Glomerular visceral epithelial cell (primary cell): ENCODE data around the gene HMGB2.

ENCODE experiments used
- DNase-seq: peaks from one replicate; pipeline ENCODE4 v3.0.0-alpha.2; 2016; ENCODE audit errors: extremely low spot score

The HMGB2 gene

DNA sequence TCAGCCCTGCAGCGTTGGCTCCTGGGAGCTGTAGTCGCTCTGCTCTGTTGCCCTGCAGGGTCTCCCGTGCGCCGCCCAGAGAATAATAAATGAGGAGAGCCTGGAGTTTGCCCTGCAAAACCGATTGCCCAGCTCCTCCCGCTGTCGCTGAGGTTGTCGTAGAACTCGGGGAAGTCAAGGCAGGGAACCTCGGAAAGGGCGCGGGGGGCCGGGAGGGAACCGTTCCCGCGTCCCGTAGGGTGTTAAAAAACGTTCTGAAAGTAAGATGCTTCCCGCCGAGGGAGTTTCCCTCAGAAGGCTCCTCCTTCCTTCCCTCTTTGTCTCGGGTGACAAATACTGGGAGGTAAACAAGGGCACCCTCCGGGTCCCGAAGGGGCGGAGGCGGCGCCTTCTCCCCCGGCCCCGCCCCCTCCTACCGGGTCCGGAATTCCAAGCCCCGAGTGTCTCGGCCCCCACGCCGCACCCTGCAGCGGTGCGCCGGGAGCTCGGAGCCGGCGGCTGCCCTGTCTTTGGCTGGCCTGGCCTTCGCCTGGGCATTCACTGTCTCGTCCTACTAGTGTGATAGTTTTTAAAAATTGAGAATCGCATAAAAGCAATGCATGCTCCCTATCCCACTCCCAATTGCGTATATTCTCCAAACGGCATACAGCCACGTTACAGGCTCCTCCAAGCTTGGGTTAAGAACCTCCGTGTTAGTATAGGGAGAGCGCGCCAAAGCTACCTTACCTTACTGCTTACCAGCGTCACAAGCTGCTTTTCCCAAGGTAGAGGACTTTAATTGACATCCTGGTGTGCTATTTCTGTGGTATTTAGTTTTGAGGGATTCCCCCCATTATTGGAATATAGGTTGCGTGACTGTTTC is 964 bp upstream of the HMGB2 start:
- DNase-seq, result peak; percentile 94

GRCh38 chr4:173333658-173334084 is 487 bp downstream of the HMGB2 start:
- DNase-seq, result peak; percentile 65

DNA sequence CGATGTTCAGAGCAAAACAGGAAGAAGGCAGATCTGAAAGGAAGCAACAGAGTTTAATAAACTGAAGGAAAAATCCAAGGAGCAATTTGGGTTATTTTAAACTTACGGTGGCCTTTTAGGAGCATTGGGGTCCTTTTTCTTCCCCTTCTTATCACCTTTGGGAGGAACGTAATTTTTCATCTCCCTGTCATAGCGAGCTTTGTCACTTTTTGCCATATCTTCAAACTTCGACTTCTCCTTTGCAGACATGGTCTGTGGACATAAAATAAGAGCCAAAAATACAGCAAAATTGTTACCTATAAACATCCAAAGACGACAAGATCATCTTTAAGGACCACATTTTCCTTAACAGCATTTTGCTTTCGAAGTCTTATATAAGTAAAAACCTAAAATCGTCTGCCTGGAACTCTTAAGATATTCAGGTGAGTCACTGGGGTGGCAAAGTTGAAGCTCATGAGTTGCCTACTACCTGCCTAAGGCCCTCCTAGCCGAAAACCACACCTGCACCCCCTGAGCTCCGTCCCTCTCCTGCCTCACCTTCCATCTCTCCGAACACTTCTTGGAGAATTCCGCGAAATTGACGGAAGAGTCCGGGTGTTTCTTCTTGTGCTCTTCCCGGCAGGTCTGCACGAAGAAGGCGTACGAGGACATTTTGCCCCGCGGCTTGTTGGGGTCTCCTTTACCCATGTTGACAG is 1.0 kb downstream of the HMGB2 start:
- DNase-seq, result peak; percentile 33

DNA sequence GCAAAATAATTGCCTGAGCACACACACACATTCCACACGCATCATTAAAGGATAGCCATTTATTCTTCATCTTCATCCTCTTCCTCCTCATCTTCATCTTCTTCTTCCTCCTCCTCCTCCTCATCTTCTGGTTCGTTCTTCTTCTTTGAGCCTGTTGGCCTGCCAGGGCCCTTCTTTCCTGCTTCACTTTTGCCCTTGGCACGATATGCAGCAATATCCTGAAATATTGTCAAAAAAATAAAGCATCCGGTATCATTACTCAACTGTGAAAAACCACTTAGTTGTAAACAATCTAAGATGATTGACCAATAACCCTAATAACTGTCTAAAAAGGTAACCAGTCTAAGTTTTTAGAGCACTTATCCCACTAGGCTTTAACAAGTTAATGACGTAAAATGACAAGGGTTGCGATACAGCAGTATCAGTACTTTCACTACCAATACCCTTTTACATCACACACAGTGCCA is 2.1 kb downstream of the HMGB2 start:
- no peak for DNase-seq

GRCh38 chr4:173330590-173330989 is 3.6 kb downstream of the HMGB2 start:
- DNase-seq, result no peak

DNA sequence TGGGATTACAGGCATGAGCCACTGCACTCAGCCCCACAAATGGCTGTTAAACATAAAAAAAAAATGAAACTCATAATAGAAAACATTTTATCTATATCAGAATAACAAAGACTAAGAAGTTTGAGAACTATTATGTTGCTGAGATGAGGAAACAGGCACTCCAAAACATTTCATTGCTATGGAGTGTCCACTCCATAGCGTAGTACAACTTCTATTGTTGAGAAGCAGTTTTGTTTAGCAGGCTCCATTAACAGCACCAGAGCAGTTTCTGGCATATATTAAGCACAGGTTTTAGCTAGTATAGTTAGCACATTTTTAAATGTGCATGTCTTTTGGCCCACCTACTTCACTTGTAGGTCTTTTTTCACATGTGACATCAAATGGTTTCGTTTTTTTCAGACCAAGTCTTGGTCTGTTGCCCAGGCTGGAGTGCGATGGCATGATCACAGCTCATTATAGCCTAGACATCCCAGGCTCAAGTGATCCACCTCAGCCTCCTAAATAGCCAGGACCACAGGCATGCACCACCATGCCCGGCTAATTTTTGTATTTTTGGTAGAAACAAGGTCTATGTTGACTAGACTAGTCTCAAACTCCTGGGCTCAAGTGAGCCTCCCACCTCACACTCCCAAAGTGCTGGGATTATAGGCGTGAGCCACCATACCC is 5.8 kb downstream of the HMGB2 start:
- DNase-seq, result no peak

GRCh38 chr4:173325007-173325736 is 9.0 kb downstream of the HMGB2 start:
- no peak for DNase-seq

DNA sequence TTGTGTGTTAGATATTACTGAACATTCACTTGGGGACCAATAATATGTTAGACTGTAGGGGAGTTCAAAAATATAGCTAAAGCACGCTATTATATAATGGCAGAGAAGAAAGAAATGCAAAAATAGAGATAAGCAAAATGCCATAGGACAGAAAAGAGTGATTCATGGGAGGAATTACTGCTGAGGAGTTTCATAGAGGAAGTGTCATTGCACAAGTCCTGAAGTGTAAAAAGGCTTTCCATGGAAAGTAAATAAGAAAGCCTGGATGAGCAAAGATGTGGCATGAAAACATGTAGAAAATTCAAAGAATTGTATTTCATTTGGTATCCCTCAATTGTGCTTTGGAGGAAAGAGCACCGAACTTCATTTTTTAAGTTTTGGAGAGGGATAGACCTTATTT is 14.5 kb downstream of the HMGB2 start:
- DNase-seq, result no peak

DNA sequence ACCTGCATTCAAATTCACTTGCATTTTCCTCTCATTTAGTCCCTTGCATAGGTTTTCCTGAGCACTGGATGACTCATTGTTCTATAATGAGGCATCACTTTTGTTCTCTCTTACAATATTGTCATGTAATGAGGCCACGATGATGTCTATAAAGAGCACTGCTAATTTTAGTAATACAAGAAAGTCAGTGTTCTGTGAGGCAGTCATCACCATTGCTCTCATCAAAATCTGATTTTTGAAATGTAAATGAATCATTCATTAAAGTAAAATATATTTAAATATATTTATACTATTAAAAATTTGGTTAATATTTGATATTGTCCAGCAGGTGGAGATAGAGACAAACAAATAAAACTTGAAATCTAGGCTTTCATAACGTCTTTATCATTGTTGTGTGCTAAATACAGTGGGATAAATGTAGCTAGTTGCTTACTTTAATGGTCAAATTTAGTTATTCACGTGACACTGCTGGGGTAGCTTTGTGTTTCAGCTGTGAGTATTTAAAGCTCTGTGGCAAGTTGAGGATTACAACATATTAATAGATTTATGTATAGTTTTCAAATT is 15.4 kb downstream of the HMGB2 start:
- peak; percentile 45 for DNase-seq

DNA sequence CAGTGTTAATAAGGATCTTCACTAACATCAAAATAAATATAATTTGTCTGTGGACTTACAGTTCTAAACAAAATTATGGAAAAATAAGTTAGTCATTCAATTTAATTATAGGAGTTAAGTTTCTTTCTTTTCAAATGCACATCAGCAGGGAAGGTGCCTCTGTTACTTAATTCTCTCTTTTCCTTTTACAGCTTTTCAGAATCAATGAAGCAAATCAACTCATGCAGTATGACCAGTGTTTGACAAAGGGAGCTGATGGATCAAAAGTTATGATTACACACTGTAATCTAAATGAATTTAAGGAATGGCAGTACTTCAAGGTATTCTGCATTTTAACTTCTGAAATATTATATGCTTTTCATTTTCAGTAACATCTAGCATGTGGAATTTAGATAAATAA is 15.9 kb downstream of the HMGB2 start:
- no peak for DNase-seq

DNA sequence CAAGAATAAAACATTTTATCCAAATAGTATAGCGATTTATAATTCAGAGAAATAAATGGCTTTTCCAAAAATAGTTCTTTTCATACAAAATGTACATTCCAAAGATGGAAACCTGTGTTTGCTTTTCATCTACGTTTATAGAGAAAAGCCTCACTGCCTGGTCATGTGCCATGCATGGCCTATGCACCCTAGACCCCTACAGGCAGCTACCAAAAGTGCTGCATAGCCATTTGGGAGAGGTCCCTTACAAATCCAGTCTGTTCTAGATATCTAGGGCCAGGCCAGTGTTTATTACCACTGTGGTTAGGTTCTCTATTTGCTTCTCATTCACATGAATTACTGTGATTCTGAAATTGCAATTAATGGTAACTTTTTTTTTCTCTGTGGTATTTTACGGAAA is 17.2 kb downstream of the HMGB2 start:
- no peak for DNase-seq

GRCh38 chr4:173316060-173316459 is 18.1 kb downstream of the HMGB2 start:
- no peak for DNase-seq

GRCh38 chr4:173314715-173315114 is 19.4 kb downstream of the HMGB2 start:
- DNase-seq, result no peak

DNA sequence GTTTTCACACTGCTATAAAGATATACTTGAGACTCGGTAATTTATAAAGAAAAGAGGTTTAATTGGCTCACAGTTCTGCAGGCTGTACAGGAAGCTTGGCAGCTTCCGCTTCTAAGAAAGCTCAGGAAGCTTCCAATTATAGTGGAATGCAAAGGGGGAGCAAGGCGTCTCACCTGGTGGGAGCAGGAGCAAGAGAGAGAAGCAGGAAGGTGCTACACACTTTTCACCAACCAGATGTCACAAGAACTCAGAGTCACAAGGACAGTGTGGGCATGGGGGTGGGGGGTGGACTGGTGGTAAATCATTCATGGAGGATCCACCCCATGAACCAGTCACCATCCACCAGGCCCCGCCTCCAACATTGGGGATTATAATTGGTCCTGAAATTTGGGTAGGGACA is 22.8 kb downstream of the HMGB2 start:
- DNase-seq, result no peak

GRCh38 chr4:173307778-173308177 is 26.4 kb downstream of the HMGB2 start:
- DNase-seq, result no peak

- peak; percentile 82 for DNase-seq
These were observed 32.5 kb downstream of the HMGB2 start for GRCh38 chr4:173301518-173302201.

DNA sequence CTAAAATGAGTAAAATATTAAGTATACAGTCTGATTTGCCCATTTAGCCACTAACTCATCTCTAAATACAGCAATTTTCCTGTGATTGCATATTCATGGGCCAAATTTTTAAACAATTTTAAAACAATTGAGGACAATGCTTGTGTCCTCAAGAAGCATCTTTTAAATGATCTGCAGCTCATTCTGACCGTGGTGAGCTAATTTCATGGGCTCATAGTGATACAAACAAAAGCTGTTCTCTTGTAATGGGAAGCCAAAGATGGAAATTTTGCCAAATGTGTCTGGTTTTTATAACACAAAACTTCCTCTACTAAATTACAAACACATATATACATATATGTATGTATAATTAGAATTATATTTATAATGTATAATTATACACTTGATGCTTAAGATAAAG is 39.7 kb downstream of the HMGB2 start:
- no peak for DNase-seq

DNA sequence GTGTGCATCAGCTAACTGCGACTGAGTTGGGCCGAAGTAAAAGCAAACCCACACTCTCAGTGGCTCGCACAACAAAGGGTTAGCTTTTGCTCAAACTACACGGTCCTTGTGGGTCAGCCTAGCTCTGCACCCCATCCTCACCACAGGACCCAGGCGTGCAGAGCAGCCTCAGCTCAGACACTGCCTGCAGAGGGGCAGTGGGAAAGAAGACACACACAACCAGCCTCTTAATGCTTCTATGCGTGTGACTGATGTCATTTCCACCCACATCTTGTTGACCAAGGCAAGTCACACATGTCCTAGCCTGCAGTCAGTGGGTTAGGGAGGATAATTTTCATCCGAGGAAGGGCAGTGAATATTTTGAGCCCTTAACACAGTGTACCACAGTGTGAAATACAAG is 40.5 kb downstream of the HMGB2 start:
- no peak for DNase-seq

DNA sequence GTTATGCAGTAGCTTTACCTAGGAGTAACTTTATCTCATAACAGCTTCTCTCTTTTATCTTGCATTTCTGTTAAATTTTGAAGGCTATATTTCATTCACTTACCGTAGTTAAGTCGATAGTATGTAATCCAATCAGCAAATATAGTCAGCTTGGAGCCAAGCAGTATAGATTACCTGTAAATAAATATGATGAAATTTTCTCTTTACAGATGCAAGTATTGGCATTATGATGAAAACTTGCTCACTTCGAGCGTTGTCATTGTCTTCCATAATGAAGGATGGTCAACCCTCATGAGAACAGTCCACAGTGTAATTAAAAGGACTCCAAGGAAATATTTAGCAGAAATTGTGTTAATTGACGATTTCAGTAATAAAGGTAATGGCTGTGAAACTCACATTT is 42.3 kb downstream of the HMGB2 start:
- DNase-seq, result no peak

DNA sequence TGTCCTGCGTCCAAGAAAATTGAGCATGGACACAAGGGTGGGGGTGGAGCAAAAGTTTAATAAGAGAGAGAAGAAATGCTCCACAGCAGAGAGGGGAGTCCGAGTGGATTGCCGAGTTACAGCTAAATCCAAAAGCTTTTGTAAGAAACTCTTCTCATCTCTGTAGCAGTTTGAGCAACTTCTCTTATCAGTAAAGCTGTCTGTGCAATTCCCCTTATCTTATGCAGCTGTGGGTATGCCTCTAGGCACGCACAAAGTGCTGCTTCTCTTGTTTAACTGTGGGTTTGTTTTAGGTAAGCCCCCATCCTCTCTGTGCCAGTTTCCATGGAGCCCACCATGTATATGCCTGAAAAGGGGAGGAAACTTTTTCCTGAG is 44.8 kb downstream of the HMGB2 start:
- no peak for DNase-seq
